C1 segment of cervical spinal cord (tissue), 14 donors: ENCODE results near the gene SURF2.
"Not testable (repeated sequence)": the region's sequence is repeated elsewhere in the genome, so short reads cannot be mapped to it uniquely, and the experiment has no call there.

Source experiments
- DNase-seq, 14 donors: peaks; one replicate each; lab custom pipeline; 2025; lab: John Stamatoyannopoulos, UW

The SURF2 gene

DNA sequence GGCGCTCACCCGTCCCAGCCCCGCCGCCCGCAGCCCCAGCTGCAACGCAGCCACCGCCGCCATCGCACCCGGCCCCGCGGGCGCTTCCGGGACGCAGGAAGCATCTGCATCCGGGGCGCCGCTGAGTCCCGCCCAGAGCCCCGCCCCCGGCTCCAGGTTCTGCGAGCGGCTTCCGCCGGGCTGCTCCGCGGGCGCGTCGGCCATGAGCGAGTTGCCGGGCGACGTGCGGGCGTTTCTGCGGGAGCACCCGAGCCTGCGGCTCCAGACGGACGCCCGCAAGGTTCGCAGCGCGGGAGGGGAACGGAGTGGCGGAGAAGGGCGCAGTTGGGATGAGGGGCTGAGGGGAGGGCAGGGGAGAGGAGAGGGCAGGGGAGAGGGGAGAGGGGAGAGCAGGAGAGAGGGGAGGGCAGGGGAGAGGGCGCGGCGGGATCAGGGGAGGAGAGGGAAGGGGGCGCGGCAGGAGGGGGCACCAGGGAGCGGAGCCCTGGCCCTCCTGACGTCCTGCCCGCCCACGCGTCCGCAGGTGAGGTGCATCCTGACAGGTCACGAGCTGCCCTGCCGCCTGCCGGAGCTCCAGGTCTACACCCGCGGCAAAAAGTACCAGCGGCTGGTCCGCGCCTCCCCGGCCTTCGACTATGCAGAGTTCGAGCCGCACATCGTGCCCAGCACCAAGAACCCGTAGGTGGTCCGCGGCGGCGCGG, at the start of gene SURF2, which contains the start of gene SURF1:
SURF2 (plus strand) TSS at position 160 of the 701 bp plus-strand sequence; CDS start at position 203, 43 bp downstream.
SURF1 (minus strand) TSS at position 97 of the 701 bp plus-strand sequence; CDS start at position 63, 34 bp downstream.
- DNase-seq, result peak in 13 of 14 donors; percentile 35 to 87 (median 65)

DNA sequence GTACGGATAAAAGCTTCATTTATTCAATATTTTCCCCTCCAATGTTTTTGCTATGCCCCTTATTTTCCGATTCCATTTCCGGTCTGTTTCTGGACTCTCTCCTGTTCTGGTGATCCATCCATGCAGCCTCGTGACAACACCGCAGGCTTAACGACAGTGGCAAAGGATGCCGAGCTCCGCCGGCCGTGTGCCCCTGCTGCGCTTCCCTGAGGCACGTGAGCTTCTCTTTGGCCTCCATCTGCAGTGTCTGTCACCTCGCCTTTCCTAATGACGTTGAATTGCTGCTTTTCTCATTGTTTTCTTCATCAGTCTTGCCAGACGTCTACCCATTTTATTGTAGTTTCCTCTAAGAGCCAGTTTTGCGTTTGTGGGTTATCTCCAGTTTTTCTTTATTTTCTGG, 49.0 kb upstream of the SURF2 start:
- DNase-seq, result no peak

DNA sequence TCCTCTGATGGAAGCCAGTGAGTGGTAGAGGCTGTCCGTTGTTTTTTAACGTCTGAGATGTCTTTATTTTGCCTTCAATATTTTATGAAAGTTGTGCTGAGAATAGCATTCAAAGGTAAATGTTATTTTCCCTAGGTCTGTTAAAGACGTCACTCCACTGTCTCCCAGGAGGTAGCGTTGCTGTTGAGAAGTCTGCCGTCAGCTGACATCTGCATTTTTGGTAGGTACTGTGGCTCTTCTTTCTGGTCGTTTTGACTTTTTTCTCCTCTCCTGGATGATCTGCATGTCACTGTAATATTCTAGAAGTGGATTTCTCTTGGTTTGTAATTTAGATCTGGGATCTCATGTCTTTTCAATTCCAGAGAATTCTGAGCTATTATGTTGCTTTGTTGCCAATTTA, 46.7 kb upstream of the SURF2 start:
- DNase-seq, result no peak

DNA sequence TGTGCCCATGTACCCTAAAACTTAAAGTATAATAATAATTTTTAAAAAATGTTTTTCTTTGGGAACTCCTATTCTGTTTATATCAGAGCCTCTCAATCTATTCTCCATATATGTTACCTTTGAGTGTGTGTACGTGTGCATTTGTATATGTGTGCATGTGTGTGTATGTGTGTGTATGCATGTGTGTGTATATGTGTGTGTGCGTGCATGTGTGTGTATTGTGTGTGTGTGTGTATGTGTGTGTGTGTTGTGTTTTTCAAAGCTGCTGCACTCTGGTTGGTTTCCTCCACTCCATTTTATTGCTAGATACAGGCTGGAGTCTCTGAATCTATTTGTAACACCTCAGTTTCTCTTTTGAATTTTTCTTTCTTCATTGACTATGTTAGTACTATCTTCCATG, 40.4 kb upstream of the SURF2 start:
- DNase-seq, result no peak

DNA sequence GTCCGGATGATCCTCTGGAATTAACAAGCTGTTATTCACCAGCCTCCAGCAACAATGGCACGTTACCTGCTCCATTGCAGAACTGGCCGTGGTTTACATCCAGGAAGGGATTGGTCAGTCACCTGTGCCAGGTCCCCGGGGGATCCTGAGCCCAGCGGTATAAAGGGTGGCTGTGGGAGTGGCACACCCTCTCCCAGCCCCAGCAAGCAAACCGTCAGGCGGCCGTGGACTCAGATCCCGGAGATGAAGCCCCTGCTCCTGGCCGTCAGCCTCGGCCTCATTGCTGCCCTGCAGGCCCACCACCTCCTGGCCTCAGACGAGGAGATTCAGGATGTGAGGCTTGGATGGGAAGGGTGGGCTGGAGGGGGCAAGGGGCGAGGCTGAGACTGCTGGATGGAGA, 38.8 kb upstream of the SURF2 start:
- not testable (repeated sequence) for DNase-seq

DNA sequence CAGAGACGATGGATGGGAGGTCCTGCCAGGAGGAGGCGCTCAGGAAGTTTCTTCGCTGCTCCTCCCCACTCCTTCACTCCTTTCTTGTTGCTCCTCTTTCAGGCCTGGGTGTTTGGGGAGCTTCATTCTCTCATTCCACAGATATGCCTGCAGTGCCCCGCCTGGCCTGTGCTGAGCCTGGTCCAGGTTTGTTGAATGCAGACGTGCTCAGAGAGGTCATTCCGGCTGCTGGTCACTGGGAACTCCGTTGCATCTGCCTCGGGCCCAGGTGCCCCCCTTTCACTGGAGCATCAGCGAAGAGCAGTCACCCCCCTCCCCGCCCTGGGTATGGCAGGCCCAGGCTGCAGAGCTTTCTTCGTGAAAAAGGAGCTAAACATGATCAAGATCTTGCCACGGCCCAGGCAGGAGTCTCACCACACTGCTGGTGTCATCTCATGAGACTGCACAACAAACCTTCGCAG, 35.9 kb upstream of the SURF2 start:
- DNase-seq, result no peak

DNA sequence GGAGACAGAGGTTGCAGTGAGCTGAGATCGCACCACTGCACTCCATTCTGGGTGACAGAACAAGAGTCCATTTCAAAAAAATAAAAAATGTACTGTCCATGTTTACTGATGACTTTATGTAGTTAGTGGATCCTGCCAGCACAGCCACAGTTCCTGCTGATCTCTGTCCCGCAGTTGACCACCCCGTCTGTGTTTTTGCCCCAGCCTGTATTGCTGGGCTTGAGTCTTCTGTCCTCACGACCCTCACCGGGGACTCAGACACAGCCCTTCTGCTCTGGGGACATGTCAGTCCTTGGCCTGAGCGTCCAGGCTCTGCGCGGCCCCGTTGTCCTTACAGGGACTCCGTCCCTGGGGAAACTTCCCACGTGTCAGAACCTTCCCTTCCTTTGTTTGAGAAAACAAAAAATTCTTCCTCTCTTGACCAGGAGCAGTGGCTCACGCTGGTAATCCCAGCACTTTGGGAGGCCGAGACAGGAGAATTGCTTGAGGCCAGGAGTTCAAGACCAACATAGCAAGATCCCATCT, 34.9 kb upstream of the SURF2 start:
- no peak for DNase-seq

DNA sequence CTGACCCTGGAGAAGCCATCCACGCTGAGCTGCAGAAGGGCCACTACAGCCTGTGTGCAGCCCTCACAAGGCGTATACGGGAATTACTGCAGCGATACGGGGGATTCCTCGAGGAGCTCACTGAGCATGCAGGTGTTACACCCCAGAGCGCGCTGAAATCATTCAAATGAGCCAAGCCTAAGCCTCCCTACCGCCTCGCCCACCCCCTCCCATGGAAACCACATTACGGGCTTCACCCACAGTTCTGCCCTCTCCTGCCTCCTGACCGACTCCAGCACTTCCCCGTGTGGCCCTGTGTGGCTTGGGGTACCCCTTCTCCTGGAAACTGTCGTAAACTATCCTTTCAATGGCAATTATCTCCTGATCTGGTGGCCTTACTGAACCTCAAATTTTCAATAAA, 33.6 kb upstream of the SURF2 start:
- DNase-seq, result no peak

DNA sequence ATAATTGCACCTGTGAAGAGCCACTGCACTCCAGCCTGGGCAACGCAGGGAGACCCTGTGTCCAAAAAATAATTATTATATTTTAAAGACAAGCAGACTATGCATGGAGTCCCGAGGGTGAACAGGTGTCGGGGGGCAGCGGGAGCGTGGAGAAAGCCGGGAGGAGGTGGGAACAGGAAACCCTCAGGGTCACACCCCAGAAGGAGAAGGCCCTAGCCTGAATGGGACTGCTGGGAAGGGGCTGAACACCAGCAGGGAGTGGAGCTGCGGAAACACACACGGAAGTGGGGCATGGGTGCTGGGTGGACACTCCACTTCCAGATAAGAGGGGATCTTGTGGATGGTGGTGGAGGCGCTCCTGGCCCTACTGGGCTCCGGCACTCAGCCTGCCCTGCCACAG, 33.1 kb upstream of the SURF2 start:
- no peak for DNase-seq

DNA sequence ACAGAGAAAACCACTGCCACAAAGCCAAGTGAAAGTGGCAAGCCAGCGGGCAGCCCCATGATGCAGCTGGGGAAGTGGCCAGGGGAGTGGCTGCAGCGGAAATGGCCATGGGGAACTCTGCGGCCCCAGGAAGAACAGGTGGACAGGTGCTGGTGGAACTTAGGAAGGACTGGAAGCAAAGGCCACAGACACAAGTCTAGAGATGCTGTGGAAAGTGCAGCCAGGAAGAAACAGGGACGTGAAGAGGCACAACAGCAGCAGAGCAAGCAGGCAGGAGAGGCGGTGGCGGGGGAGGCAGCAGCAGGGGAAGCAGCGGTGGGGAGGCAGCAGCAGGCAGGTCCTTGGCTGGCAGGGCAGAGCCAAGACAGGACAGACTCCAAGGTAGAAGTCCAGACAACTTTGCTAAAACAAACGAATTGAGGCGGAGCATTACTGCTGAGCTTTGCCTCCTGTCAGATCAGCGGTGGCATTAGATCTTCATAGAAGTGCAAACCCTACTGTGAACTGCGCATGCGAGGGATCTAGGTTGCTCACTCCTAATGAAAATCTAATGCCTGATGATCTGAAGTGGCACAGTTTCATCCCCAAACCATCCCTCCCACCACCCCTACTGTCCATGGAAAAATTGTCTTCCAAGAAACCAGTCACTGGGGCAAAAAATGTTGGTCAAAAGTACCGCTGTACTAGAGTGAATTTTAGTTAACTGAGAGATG, 32.2 kb upstream of the SURF2 start:
- DNase-seq, result no peak

DNA sequence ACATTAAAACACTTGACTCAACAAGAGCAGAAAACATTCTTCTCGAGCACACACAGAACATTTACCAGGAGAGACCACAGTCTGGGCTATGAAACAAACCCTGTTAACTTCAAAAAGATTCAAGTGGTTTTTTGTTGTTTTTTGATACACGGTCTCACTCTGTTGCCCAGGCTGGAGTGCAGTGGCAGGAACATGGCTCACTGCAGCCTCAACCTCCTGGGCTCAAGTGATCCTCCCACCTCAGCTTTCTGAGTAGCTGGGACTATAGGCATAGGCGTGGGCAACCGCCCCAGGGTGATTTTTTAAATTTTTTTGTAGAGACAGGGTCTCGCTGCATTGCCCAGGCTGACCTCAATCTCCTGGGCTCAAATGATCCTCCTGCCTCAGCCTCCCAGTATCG, 29.3 kb upstream of the SURF2 start:
- not testable (repeated sequence) for DNase-seq

DNA sequence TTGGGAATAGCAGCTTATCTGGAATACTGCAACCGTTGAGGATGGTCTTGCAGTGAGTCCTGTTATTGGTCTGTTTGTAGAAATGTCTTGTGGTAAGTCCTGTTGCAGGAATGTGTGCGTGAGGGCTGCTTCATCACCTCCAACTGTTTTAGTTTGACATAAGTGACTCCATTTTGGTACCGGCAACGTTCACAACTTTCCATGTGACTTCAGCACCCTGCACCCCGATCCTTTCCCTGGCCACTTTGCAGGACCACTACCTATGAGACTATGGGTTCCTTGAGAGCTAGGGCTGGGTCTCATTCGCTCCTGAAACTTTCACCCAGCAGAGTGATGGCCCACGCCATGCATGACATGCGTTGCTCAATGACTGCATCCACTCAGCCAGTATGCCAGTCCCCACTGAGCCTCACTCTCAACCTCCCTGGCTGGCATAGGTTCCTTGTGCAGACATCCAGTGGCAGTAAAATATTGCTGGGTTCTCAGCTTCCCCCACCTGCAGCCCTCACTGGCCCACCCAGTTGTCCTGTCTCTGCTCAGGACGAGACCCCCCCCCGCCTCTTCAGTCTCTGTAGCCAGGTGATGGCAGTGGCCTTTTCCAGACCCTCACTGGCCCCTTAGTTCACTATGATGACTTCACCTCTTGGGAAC, 28.4 kb upstream of the SURF2 start:
- no peak for DNase-seq

DNA sequence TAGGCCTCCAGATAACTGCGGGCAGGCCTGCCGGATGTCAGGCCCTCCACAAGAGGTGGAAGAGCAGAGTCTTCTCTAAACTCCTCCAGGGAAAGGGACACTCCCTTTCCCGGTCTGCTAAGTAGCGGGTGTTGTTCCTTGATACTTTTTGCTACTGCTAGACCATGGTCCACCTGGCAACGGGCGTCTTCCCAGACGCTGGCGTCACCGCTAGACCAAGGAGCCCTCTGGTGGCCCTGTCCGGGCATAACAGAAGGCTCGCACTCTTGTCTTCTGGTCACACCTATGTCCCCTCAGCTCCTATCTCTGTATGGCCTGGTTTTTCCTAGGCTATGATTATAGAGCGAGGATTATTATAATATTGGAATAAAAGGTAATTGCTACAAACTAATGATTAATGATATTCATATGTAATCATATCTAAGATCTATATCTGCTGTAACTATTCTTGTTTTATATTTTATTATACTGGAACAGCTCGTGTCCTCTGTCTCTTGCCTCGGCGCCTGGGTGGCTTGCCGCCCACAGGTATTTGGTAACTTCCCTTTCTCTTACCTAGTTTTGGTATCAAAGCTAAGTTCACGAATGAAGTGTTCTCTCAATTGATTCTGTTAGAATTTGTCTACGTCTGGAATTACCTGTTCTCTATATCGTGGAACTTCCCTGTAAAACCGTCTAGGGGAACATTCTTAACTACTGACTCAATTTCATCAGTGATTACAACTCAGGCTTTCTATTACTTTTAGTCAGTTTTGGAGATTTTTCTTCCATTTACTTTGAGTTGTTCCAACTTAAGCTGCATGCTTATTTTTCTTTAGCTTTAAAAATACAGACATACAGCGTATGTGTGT, 26.8 kb upstream of the SURF2 start:
- DNase-seq, result peak in 2 of 14 donors; percentile 2 to 4

DNA sequence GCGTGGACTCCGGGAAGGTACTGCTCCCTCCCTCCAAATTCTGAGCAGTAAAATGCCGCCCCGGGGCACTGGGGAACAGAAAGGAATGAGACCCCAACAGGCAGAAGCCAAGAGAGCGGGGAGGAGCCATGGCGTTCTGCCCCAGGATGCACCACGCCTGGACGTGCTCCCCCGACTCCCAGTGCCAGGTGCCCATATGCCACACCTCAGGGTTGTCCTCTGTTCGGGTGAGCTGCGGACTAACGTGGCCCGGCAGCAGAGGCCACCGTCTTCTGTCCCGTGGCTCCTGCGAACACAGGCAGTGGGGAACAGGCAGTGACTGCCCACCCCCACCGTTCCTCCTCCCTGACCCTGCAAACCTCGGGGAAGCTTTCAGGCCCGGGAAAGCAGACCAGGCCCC, 25.1 kb upstream of the SURF2 start:
- no peak for DNase-seq

DNA sequence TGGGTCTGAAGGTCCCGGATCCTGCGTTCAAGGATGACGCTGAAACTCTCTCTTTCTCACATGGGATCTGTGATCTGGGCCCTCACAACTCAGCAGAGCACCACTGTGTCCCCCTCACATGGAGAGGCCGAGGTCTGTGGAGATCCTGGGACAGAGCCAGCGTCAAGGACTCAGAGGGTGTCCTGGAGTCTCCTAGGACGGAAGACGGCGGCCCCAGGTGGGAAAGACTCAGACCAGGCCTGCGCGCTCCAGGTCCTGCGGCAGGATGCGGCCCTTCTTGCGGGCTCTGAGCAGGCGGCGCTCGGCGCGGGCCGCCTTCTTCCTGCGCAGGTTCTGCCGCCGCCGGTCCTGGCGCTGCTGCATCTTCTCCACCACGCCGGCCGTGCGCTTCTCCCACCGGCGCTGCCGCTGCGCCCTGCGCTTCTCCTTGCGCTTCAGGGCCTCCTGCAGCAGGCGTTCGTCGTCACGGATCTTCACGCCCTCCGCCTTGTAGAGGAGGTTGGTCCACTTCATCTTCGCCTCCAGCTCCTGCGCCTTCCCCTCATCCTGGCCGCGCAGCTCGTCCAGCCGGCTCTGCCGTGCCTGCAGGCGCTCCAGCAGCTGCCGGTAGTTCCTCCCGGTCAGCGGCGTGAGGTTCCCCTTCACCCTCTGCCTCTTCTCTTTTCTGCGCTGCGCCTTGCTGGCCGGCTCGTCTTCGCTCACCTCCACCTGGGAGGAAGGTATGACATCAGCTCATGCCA, 24.5 kb upstream of the SURF2 start:
- DNase-seq, result no peak

DNA sequence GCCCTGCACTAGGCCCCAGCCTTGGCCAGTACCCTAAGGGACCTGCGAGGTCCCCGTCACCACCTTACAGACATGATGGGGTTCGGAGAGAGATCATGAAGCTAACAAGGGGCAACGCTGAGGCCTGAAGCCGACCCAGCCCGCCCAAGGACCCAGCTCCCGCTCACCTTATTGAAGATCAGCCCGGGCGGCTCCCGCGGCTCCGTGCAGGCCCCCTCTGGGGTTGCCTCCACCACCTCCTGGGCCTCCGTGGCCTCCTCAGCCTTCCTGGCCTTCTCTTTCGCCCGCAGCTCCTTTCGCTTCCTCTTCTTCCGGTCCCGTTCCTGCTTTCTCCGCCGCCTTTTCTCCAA, 24.0 kb upstream of the SURF2 start:
- DNase-seq, result no peak

DNA sequence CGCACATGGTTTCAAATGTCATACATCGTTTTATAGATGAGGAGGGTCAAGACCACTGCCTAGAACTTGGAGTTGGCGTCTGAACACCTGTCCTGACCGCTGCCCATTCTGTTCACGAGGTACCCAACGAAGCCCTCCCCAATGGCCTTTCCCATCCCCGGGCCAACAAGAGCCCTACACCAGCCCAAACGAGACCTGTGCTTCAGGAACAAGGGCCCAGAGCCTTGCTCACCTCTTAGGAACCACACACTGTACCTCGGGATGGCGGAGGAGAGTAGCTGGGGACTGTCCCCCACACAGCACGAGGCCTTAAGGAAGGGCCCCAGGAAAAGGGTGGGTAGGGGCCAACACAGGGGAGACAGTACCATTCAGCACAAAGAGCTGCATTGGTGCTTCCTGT, 23.3 kb upstream of the SURF2 start:
- no peak for DNase-seq

DNA sequence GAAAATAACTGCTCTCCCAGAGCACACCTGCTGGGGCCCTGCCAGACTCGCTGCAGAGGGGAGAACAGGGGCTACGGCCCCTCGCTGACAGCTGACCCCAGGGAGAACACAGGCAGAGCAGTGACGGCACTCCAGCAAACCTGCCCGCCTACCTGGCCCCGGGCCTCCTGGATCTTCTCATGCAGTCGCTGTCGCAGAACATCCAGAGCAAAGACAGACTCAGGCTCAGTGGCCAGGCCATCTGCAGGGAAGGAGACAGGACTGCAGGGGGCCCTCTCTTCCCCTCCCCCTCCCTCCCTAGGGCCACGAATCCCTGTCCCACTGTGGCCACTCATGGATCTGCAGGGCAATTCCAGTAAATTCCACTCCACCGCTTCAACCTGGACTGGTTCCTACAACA, 22.8 kb upstream of the SURF2 start:
- DNase-seq, result no peak

DNA sequence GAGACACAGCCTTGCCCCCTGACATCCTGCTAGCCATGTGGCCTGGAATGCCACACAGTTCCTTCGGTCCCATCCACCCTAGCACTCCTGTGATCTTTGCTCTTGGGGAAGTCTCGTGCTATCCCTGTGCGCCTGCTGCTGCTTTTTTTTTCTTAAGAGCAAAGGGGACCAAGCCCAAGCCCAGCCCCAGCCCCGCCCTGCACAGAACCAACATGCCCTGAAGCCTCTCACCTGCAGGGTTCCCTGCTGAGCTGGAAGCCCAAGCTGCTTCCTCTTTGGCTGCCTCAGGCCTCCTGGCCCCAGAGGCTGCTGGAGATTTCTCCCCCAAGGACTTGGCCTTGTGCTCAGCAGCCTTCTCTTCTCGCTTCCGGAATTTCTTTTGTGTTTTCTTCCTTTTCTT, 22.2 kb upstream of the SURF2 start:
- DNase-seq, result no peak

DNA sequence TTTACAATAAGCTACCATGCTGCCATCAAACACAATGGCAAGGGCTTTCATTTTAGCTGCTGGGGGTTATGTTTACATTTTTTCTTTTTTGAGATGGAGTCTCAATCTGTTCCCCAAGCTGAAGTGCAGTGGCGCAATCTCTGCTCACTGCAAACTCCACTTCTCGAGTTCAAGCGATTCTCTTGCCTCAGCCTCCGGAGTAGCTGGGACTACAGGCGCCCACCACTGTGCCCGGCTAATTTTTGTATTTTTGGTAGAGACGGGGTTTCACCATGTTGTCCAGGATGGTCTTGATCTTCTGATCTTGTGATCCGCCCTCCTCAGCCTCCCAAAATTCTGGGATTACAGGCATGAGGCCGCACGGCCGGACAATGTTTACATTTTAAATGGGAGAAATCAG, 21.5 kb upstream of the SURF2 start:
- DNase-seq, result not testable (repeated sequence)
